ENCODE measurements around the gene SCGB1C1. TPM values are rescaled to one million over a fixed set of nuclear protein-coding genes. Genes with fewer than 3 reads are reported as not detected.
"Not testable (repeated sequence)": the region's sequence is repeated elsewhere in the genome, so short reads cannot be mapped to it uniquely, and the experiment has no call there.

SCGB1C1 gene
- total and polyA plus RNA-seq, 4 donors = not detected

GRCh38 chr11:216081-216974 lies 23.4 kb downstream of the SCGB1C1 start:
- H3K4me1 ChIP-seq (ENCODE audit: control insufficient read depth in 5 of 5, insufficient read depth in 5 of 5, low read length in 5 of 5) = no peaks in the 10 kb centered on the region
- 89 to 94% methylated on average over 11 of the region's 11 CpGs for WGBS, 2 donors
- H3K9ac ChIP-seq (ENCODE audit: insufficient read depth in 1 of 2, low read length in 2 of 2) = no peak overlapping the region
- TF ChIP-seq CTCF (IDR thresholded peaks at IDR 0.05; ENCODE audit: control extremely low read depth, extremely low read depth) = no peak
- peaks cover 9 to 49% (median 33%) of the 10 kb centered on the region in 4 donors for H3K36me3 ChIP-seq (ENCODE audit: control insufficient read depth in 4 of 4, insufficient read depth in 4 of 4, low read length in 4 of 4)
- H3K4me3 ChIP-seq = no peak overlapping the region
- no peaks in the 10 kb centered on the region for H3K9me3 ChIP-seq (ENCODE audit: control insufficient read depth in 4 of 4, insufficient read depth in 3 of 4, low read length in 3 of 4)
- H3K27me3 ChIP-seq (ENCODE audit: control insufficient read depth in 3 of 3, insufficient read depth in 3 of 3, low read length in 2 of 3) = no peaks in the 10 kb centered on the region
- no peak overlapping the region for H3K27ac ChIP-seq (ENCODE audit: low read depth in 1 of 2, low read length in 1 of 2)
- DNase-seq = no peak
- ATAC-seq (ENCODE audit: insufficient read depth, low FRiP score) = no peak

GRCh38 chr11:217704-218103 lies 24.8 kb downstream of the SCGB1C1 start:
- TF ChIP-seq CTCF (IDR thresholded peaks at IDR 0.05; ENCODE audit: control extremely low read depth, extremely low read depth) = no peak
- H3K4me1 ChIP-seq (ENCODE audit: control insufficient read depth in 5 of 5, insufficient read depth in 5 of 5, low read length in 5 of 5) = peaks cover 0 to 2% (median 0%) of the 10 kb centered on the region in 5 donors
- peaks cover 7 to 42% (median 22%) of the 10 kb centered on the region in 4 donors for H3K36me3 ChIP-seq (ENCODE audit: control insufficient read depth in 4 of 4, insufficient read depth in 4 of 4, low read length in 4 of 4)
- WGBS, 2 donors = 92 to 98% methylated on average over 3 of the region's 3 CpGs
- H3K9me3 ChIP-seq (ENCODE audit: control insufficient read depth in 4 of 4, insufficient read depth in 3 of 4, low read length in 3 of 4) = no peaks in the 10 kb centered on the region
- H3K27me3 ChIP-seq (ENCODE audit: control insufficient read depth in 3 of 3, insufficient read depth in 3 of 3, low read length in 2 of 3) = no peaks in the 10 kb centered on the region
- no peak overlapping the region for H3K9ac ChIP-seq (ENCODE audit: insufficient read depth in 1 of 2, low read length in 2 of 2)
- ATAC-seq (ENCODE audit: insufficient read depth, low FRiP score) = no peak
- no peak overlapping the region for H3K4me3 ChIP-seq
- DNase-seq = no peak
- no peak overlapping the region for H3K27ac ChIP-seq (ENCODE audit: low read depth in 1 of 2, low read length in 1 of 2)

GRCh38 chr11:218815-219593 lies 26.1 kb downstream of the SCGB1C1 start:
- 91 to 92% methylated on average over 29 of the region's 29 CpGs for WGBS, 2 donors
- no peak overlapping the region for H3K27ac ChIP-seq (ENCODE audit: low read depth in 1 of 2, low read length in 1 of 2)
- no peak overlapping the region for H3K9ac ChIP-seq (ENCODE audit: insufficient read depth in 1 of 2, low read length in 2 of 2)
- H3K27me3 ChIP-seq (ENCODE audit: control insufficient read depth in 3 of 3, insufficient read depth in 3 of 3, low read length in 2 of 3) = no peaks in the 10 kb centered on the region
- TF ChIP-seq CTCF (IDR thresholded peaks at IDR 0.05; ENCODE audit: control extremely low read depth, extremely low read depth) = no peak
- H3K4me3 ChIP-seq = no peak overlapping the region
- DNase-seq (no peak), ATAC-seq (ENCODE audit: insufficient read depth, low FRiP score) (no peak)
- peaks cover 0 to 4% (median 0%) of the 10 kb centered on the region in 5 donors for H3K4me1 ChIP-seq (ENCODE audit: control insufficient read depth in 5 of 5, insufficient read depth in 5 of 5, low read length in 5 of 5)
- H3K9me3 ChIP-seq (ENCODE audit: control insufficient read depth in 4 of 4, insufficient read depth in 3 of 4, low read length in 3 of 4) = no peaks in the 10 kb centered on the region
- H3K36me3 ChIP-seq (ENCODE audit: control insufficient read depth in 4 of 4, insufficient read depth in 4 of 4, low read length in 4 of 4) = peaks cover 5 to 37% (median 16%) of the 10 kb centered on the region in 4 donors

- not testable (repeated sequence) for H3K27ac ChIP-seq (ENCODE audit: low read depth in 1 of 2, low read length in 1 of 2); H3K27me3 ChIP-seq (ENCODE audit: control insufficient read depth in 3 of 3, insufficient read depth in 3 of 3, low read length in 2 of 3); H3K4me1 ChIP-seq (ENCODE audit: control insufficient read depth in 5 of 5, insufficient read depth in 5 of 5, low read length in 5 of 5); DNase-seq; H3K4me3 ChIP-seq; H3K9ac ChIP-seq (ENCODE audit: insufficient read depth in 1 of 2, low read length in 2 of 2); H3K9me3 ChIP-seq (ENCODE audit: control insufficient read depth in 4 of 4, insufficient read depth in 3 of 4, low read length in 3 of 4); ATAC-seq (ENCODE audit: insufficient read depth, low FRiP score)
- H3K36me3 ChIP-seq (ENCODE audit: control insufficient read depth in 4 of 4, insufficient read depth in 4 of 4, low read length in 4 of 4) = peaks cover 0 to 25% (median 14%) of the 10 kb centered on the region in 4 donors
- 95 to 98% methylated on average over 2 to 3 of the region's 3 CpGs for WGBS, 2 donors
Observed at GRCh38 chr11:220641-221215, 27.9 kb downstream of the SCGB1C1 start.
